ENCODE measurements around the gene FITM1. TPM values are rescaled to one million over a fixed set of nuclear protein-coding genes. Genes with fewer than 3 reads are reported as not detected.

Gene FITM1
- polyA plus RNA-seq, 1 experiment = not detected

- H3K9me3 ChIP-seq (ENCODE audit: control insufficient read depth, insufficient read depth, low read length) = no peaks in the 10 kb centered on the region
- no peak overlapping the region for H3K27ac ChIP-seq (ENCODE audit: low read depth, low read length)
- ChIA-PET CTCF (interaction anchor here (1.7 kb wide), 1 partner anchor 30 kb away, joined by 5 read pairs; no protein-coding TSS in a partner anchor), POLR2A (interaction anchor here (1.4 to 1.5 kb wide), 2 partner anchors 9 to 24 kb away, joined by 6 to 7 read pairs; partner anchors contain the start of genes DCAF11, NRL and RNF31)
- no peak for DNase-seq (ENCODE audit: low read depth, low spot score)
- no peak overlapping the region for H3K4me3 ChIP-seq (ENCODE audit: low read depth, low read length)
- no peak for TF ChIP-seq CTCF (IDR thresholded peaks at IDR 0.05; ENCODE audit: low read depth, low read length)
- no peaks in the 10 kb centered on the region for H3K27me3 ChIP-seq (ENCODE audit: control insufficient read depth, insufficient read depth, low read length)
Measured at GRCh38 chr14:24138396-24139271, 8.2 kb downstream of the FITM1 start.

GRCh38 chr14:24139272-24139934 is 8.9 kb downstream of the FITM1 start:
- peak overlapping the region; percentile 25; the same call in 1 of the 2 replicates for H3K4me3 ChIP-seq (ENCODE audit: low read depth, low read length)
- no peaks in the 10 kb centered on the region for H3K27me3 ChIP-seq (ENCODE audit: control insufficient read depth, insufficient read depth, low read length)
- no peak for TF ChIP-seq CTCF (IDR thresholded peaks at IDR 0.05; ENCODE audit: low read depth, low read length)
- no peak overlapping the region for H3K27ac ChIP-seq (ENCODE audit: low read depth, low read length)
- POLR2A ChIA-PET = interaction anchor here (0.8 to 1.4 kb wide), 2 partner anchors 25 kb away, joined by 3 to 6 read pairs; partner anchors contain the start of genes DCAF11 and NRL
- CTCF ChIA-PET = no interaction called here
- H3K9me3 ChIP-seq (ENCODE audit: control insufficient read depth, insufficient read depth, low read length) = no peaks in the 10 kb centered on the region
- DNase-seq (ENCODE audit: low read depth, low spot score) = no peak

- no peaks in the 10 kb centered on the region for H3K9me3 ChIP-seq (ENCODE audit: control insufficient read depth, insufficient read depth, low read length)
- peak within 1 kb of the TSS; percentile 95 for H3K4me3 ChIP-seq (ENCODE audit: low read depth, low read length)
- peak; percentile 48 for TF ChIP-seq CTCF (IDR thresholded peaks at IDR 0.05; ENCODE audit: low read depth, low read length)
- no peaks in the 10 kb centered on the region for H3K27me3 ChIP-seq (ENCODE audit: control insufficient read depth, insufficient read depth, low read length)
- ChIA-PET CTCF (interaction anchor here (0.5 to 1.3 kb wide), 10 partner anchors 20 to 1827 kb away, joined by 3 to 5 read pairs (median 4); partner anchors contain the start of gene IRF9), POLR2A (interaction anchor here (0.6 to 1.2 kb wide), 9 partner anchors 20 to 164 kb away, joined by 3 to 12 read pairs (median 3); partner anchors contain the start of genes DCAF11, IRF9, NRL and TINF2)
- DNase-seq (ENCODE audit: low read depth, low spot score) = peak; percentile 97
- peak within 1 kb of the TSS; percentile 81 for H3K27ac ChIP-seq (ENCODE audit: low read depth, low read length)
Measured at GRCh38 chr14:24141097-24141880, 10.8 kb downstream of the FITM1 start, which contains the start of gene EMC9. EMC9 (minus strand) TSS chr14:24141591; CDS start chr14:24141304, 287 bp downstream.

GRCh38 chr14:24143511-24143910 is 13.1 kb downstream of the FITM1 start:
- no peak overlapping the region for H3K27ac ChIP-seq (ENCODE audit: low read depth, low read length)
- DNase-seq (ENCODE audit: low read depth, low spot score) = no peak

More at GRCh38 chr14:24143511-24143910, 13.1 kb downstream of the FITM1 start:
- no peaks in the 10 kb centered on the region for H3K27me3 ChIP-seq (ENCODE audit: control insufficient read depth, insufficient read depth, low read length)
- H3K9me3 ChIP-seq (ENCODE audit: control insufficient read depth, insufficient read depth, low read length) = peaks cover 3% of the 10 kb centered on the region; the same call in 1 of the 2 replicates
- no peak overlapping the region for H3K4me3 ChIP-seq (ENCODE audit: low read depth, low read length)
- CTCF ChIA-PET = interaction anchor here (1.3 kb wide), 1 partner anchor 18 kb away, joined by 3 read pairs; the partner anchor contains the start of gene IRF9
- no peak for TF ChIP-seq CTCF (IDR thresholded peaks at IDR 0.05; ENCODE audit: low read depth, low read length)
- POLR2A ChIA-PET = interaction anchor here (0.9 kb wide), 1 partner anchor 52 kb away, joined by 3 read pairs; the partner anchor contains the start of gene TM9SF1
